ENCODE results near the gene DPEP2NB.

Gene DPEP2NB

GRCh38 chr16:68049449-68049848 lies 33.7 kb upstream of the DPEP2NB start:
- DNase-seq (ENCODE audit: low read depth): no peak
- H3K4me3 ChIP-seq (ENCODE audit: control insufficient read depth, low read depth, low read length): no peak overlapping the region
- TF ChIP-seq, protein P1, sequence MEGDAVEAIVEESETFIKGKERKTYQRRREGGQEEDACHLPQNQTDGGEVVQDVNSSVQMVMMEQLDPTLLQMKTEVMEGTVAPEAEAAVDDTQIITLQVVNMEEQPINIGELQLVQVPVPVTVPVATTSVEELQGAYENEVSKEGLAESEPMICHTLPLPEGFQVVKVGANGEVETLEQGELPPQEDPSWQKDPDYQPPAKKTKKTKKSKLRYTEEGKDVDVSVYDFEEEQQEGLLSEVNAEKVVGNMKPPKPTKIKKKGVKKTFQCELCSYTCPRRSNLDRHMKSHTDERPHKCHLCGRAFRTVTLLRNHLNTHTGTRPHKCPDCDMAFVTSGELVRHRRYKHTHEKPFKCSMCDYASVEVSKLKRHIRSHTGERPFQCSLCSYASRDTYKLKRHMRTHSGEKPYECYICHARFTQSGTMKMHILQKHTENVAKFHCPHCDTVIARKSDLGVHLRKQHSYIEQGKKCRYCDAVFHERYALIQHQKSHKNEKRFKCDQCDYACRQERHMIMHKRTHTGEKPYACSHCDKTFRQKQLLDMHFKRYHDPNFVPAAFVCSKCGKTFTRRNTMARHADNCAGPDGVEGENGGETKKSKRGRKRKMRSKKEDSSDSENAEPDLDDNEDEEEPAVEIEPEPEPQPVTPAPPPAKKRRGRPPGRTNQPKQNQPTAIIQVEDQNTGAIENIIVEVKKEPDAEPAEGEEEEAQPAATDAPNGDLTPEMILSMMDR (IDR thresholded peaks at IDR 0.05; ENCODE audit: control insufficient read depth, insufficient read depth, low read depth, low read length, missing control alignments): no peak

DNA sequence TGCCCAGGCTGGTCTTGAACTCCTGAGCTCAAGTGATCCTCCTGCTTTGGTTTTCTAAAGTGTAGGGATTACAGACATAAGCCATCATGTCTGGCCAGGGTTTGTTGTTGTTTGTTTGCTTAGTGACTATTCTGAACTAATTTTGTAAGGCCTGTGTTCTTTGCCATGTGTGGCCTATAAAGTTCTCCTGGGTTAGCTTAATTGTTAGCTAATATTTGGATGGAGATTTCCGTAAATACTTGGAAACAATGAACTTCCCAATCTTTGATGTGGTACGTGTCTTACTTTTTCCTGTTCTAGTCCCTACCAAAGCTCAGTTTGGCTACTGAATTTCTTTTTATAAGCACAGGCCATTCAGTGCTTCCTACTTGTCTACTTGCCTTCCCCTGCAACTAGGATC lies 32.3 kb upstream of the DPEP2NB start:
- H3K4me3 ChIP-seq (ENCODE audit: control insufficient read depth, low read depth, low read length): no peak overlapping the region
- TF ChIP-seq, protein P1 (IDR thresholded peaks at IDR 0.05; ENCODE audit: control insufficient read depth, insufficient read depth, low read depth, low read length, missing control alignments): no peak
- DNase-seq (ENCODE audit: low read depth): no peak

GRCh38 chr16:68046106-68046505 lies 30.4 kb upstream of the DPEP2NB start:
- DNase-seq (ENCODE audit: low read depth): no peak
- TF ChIP-seq, protein P1 (IDR thresholded peaks at IDR 0.05; ENCODE audit: control insufficient read depth, insufficient read depth, low read depth, low read length, missing control alignments): no peak
- H3K4me3 ChIP-seq (ENCODE audit: control insufficient read depth, low read depth, low read length): no peak overlapping the region

DNA sequence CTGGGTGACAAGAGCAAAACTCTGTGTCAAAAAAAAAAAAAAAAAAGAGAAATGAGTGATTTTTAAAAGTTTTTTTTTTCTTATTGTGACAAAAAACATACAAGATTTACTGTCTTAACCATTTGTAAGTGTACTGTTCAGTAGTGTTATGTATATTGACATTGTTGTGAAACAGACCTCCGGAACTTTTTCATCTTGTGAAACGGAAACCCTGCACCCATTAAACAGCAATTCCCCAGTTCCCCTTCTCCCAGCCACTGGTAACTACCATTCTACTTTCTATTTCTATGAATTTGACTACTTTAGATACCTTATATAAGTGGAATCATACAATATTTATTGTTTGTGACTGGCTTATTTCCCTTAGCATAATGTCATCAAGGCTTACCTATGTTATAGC lies 26.1 kb upstream of the DPEP2NB start:
- no peak for DNase-seq (ENCODE audit: low read depth)
- no peak overlapping the region for H3K4me3 ChIP-seq (ENCODE audit: control insufficient read depth, low read depth, low read length)
- TF ChIP-seq, protein P1 (IDR thresholded peaks at IDR 0.05; ENCODE audit: control insufficient read depth, insufficient read depth, low read depth, low read length, missing control alignments): no peak

DNA sequence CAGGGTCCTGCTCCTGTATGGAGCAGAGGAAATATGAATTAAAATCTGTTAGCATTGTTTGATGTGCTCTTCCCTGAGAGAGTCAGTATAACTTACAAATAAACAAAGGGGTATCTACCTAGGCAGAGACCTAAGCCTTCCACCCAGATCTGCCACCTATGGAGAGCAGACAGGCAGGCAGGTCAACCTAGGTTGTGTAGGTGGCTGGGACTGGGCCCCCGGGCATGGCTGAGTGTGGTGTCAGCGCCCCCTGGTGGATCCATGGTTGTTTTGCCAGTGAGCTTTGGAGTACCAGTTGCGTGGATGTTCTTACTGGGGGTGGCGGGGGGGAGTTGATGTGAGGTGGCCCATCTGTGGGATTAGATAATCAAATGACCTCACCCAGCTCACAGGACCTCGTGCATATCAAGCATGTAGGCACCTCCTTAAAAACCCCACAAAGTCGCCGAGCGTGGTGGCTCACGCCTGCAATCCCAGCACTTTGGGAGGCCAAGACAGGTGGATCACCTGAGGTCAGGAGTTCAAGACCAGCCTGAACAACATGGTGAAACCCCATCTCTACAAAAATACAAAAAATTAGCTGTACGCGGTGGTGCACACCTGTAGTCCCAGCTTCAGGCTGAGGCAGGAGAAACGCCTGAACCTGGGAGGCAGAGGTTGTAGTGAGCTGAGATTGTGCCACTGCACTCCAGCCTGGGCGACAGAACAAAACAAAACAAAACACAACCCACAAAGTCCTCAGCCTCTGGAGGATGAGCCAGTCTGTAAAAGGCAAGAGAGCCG lies 25.0 kb upstream of the DPEP2NB start:
- no peak overlapping the region for H3K4me3 ChIP-seq (ENCODE audit: control insufficient read depth, low read depth, low read length)
- no peak for DNase-seq (ENCODE audit: low read depth)
- TF ChIP-seq, protein P1 (IDR thresholded peaks at IDR 0.05; ENCODE audit: control insufficient read depth, insufficient read depth, low read depth, low read length, missing control alignments): peak; percentile 92

DNA sequence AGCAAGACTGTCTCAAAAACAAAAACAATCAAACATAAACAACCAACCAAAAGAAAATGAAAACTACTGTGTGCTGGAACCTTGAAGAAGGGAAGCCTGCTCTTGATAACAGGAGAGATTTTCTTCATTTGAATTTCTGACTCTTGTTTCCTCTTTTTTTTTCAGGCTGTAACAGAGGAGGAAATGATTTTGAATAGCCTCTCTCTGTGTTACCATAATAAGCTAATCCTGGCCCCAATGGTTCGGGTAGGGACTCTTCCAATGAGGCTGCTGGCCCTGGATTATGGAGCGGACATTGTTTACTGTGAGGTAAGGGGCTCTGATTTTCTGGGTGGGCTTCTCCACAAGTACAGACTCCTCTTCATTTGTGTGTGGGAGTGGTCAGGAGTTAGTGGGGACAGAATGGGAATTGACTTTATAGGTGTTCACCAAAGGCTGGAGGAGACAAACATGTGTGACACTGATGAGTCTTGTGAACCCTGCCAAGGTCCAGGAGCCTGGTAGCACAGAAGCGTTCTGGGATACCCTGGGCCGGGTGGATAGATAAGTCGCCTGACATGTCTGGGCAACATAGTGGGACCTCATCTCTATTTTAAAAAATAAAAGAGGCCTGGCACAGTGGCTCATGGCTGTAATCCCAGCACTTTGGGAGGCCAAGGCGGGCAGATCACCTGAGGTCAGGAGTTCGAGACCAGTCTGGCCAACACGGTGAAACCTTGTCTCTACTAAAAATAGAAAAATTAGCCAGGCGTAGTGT lies 22.3 kb upstream of the DPEP2NB start:
- TF ChIP-seq, protein P1 (IDR thresholded peaks at IDR 0.05; ENCODE audit: control insufficient read depth, insufficient read depth, low read depth, low read length, missing control alignments): no peak
- no peak for DNase-seq (ENCODE audit: low read depth)
- no peak overlapping the region for H3K4me3 ChIP-seq (ENCODE audit: control insufficient read depth, low read depth, low read length)
